ENCODE data around the gene TTLL13.

The TTLL13 gene

GRCh38 chr15:90217671-90218394 is 31.5 kb upstream of the TTLL13 start:
- DNase-seq (ENCODE audit: low spot score): no peak

GRCh38 chr15:90219421-90220141 is 29.8 kb upstream of the TTLL13 start:
- DNase-seq (ENCODE audit: low spot score): peak; percentile 66

- peak; percentile 96 for DNase-seq (ENCODE audit: low spot score)
Measured at GRCh38 chr15:90221246-90221900, 28.0 kb upstream of the TTLL13 start.

- DNase-seq (ENCODE audit: low spot score): no peak
Measured at GRCh38 chr15:90222547-90222946, 26.8 kb upstream of the TTLL13 start.

- DNase-seq (ENCODE audit: low spot score): peak; percentile 1
Measured at GRCh38 chr15:90223441-90224165, 25.8 kb upstream of the TTLL13 start.

- peak; percentile 1 for DNase-seq (ENCODE audit: low spot score)
Measured at GRCh38 chr15:90225047-90225446, 24.3 kb upstream of the TTLL13 start.

- DNase-seq (ENCODE audit: low spot score): no peak
Measured at GRCh38 chr15:90225504-90226234, 23.7 kb upstream of the TTLL13 start.

GRCh38 chr15:90227336-90227735 is 22.0 kb upstream of the TTLL13 start:
- no peak for DNase-seq (ENCODE audit: low spot score)

GRCh38 chr15:90227816-90228772 is 21.3 kb upstream of the TTLL13 start:
- DNase-seq (ENCODE audit: low spot score): no peak

GRCh38 chr15:90228960-90229359 is 20.4 kb upstream of the TTLL13 start:
- DNase-seq (ENCODE audit: low spot score): no peak

- DNase-seq (ENCODE audit: low spot score): no peak
Measured at GRCh38 chr15:90230071-90230494, 19.3 kb upstream of the TTLL13 start.

- no peak for DNase-seq (ENCODE audit: low spot score)
Measured at GRCh38 chr15:90230610-90231009, 18.7 kb upstream of the TTLL13 start.

- no peak for DNase-seq (ENCODE audit: low spot score)
Measured at GRCh38 chr15:90231028-90232017, 18.0 kb upstream of the TTLL13 start.

GRCh38 chr15:90232196-90232595 is 17.2 kb upstream of the TTLL13 start:
- no peak for DNase-seq (ENCODE audit: low spot score)

- DNase-seq (ENCODE audit: low spot score): no peak
Measured at GRCh38 chr15:90232941-90233386, 16.4 kb upstream of the TTLL13 start.

- DNase-seq (ENCODE audit: low spot score): peak; percentile 98
Measured at GRCh38 chr15:90233387-90234095, 15.8 kb upstream of the TTLL13 start, which contains the start of gene CIB1. Gene CIB1, minus strand, starts transcription at chr15:90233941. Its CDS starts 56 bp downstream, at chr15:90233885.

- no peak for DNase-seq (ENCODE audit: low spot score)
Measured at GRCh38 chr15:90234096-90234988, 15.0 kb upstream of the TTLL13 start, which contains the start of gene GDPGP1. Gene GDPGP1, plus strand, starts transcription at chr15:90234209. Its CDS starts 6,700 bp downstream, at chr15:90240909.

Data from hepatic stellate cell (primary cell).